ENCODE measurements around the gene SAMD8. TPM values are rescaled to one million over a fixed set of nuclear protein-coding genes. Genes with fewer than 3 reads are reported as not detected.

The SAMD8 gene
- total RNA-seq, 1 donor from 2014 or later = 16.5 TPM

- Histone ChIP-seq H3K4me1 (peaks cover 0 to 2% of the 10 kb centered on the region in 2 donors), H3K9me3 (no peaks in the 10 kb centered on the region), H3K36me3 (peaks cover 0 to 17% of the 10 kb centered on the region in 2 donors), H3K27me3 (no peaks in the 10 kb centered on the region), H3K4me3 (no peak overlapping the region), H3K27ac (no peak overlapping the region)
- intact Hi-C loops (cut with DNase I) = no loop called here
- no peak for TF ChIP-seq CTCF (IDR thresholded peaks at IDR 0.05)
- no peak for DNase-seq (ENCODE audit: low spot score in 2 of 2)
Measured at GRCh38 chr10:75170215-75170614, 58.8 kb downstream of the SAMD8 start.

- no peak for TF ChIP-seq CTCF (IDR thresholded peaks at IDR 0.05)
- Histone ChIP-seq H3K36me3 (no peaks in the 10 kb centered on the region), H3K9me3 (no peaks in the 10 kb centered on the region), H3K4me3 (no peak overlapping the region), H3K27me3 (no peaks in the 10 kb centered on the region), H3K27ac (no peak overlapping the region), H3K4me1 (peaks cover 0 to 5% of the 10 kb centered on the region in 2 donors)
- DNase-seq (ENCODE audit: low spot score in 2 of 2) = no peak
- intact Hi-C loops (cut with DNase I) = no loop called here
Measured at GRCh38 chr10:75175046-75175445, 63.6 kb downstream of the SAMD8 start.

- no peaks in the 10 kb centered on the region for H3K27me3 ChIP-seq
- H3K9me3 ChIP-seq = no peaks in the 10 kb centered on the region
- DNase-seq (ENCODE audit: low spot score in 2 of 2) = no peak
- no peaks in the 10 kb centered on the region for H3K36me3 ChIP-seq
- no peak overlapping the region for H3K27ac ChIP-seq
- H3K4me1 ChIP-seq = peaks cover 0 to 11% of the 10 kb centered on the region in 2 donors
- intact Hi-C loops (cut with DNase I) = no loop called here
- no peak overlapping the region for H3K4me3 ChIP-seq
- TF ChIP-seq CTCF (IDR thresholded peaks at IDR 0.05) = no peak
Measured at GRCh38 chr10:75176046-75176445, 64.6 kb downstream of the SAMD8 start.

- Histone ChIP-seq H3K4me3 (no peak overlapping the region), H3K27me3 (no peaks in the 10 kb centered on the region), H3K9me3 (no peaks in the 10 kb centered on the region), H3K27ac (no peak overlapping the region), H3K4me1 (peaks cover 0 to 14% of the 10 kb centered on the region in 2 donors), H3K36me3 (no peaks in the 10 kb centered on the region)
- no peak for TF ChIP-seq CTCF (IDR thresholded peaks at IDR 0.05)
- intact Hi-C loops (cut with DNase I) = no loop called here
- DNase-seq (ENCODE audit: low spot score in 2 of 2) = no peak
Measured at GRCh38 chr10:75176736-75177135, 65.3 kb downstream of the SAMD8 start.

GRCh38 chr10:75179657-75180177 lies 68.3 kb downstream of the SAMD8 start:
- intact Hi-C loops (cut with DNase I) = no loop called here
- H3K4me3 ChIP-seq = no peak overlapping the region
- H3K27me3 ChIP-seq = no peaks in the 10 kb centered on the region

More at GRCh38 chr10:75179657-75180177, 68.3 kb downstream of the SAMD8 start:
- H3K36me3 ChIP-seq = no peaks in the 10 kb centered on the region
- no peak for DNase-seq (ENCODE audit: low spot score in 2 of 2)
- H3K4me1 ChIP-seq = peaks cover 0 to 14% of the 10 kb centered on the region in 2 donors
- H3K9me3 ChIP-seq = no peaks in the 10 kb centered on the region
- no peak for TF ChIP-seq CTCF (IDR thresholded peaks at IDR 0.05)
- H3K27ac ChIP-seq = peak overlapping the region; percentile 59 to 60
